GM23248 (cell line): ENCODE results near the gene FOXE1. TPM values are rescaled to one million over a fixed set of nuclear protein-coding genes. Genes with fewer than 3 reads are reported as not detected.
A peak's percentile ranks its signal among the peaks of the same experiment; 100 is the strongest.

ENCODE experiments used
- DNase-seq: peaks from one replicate; pipeline ENCODE4 v3.0.0-alpha.2; 2015
- H2AFZ ChIP-seq: fragments of 200-600 bp; sonication (generic); 2 replicates; pipeline ENCODE4 v1.6.1; 2016; ENCODE audit warnings: antibody characterized with exemption
- H3F3A ChIP-seq: fragments of 200-600 bp; sonication (generic); 2 replicates; pipeline ENCODE4 v1.6.1; 2016; ENCODE audit warnings: mild to moderate bottlenecking, antibody characterized with exemption, mixed run types; ENCODE audit not compliant: insufficient read depth
- H3K27ac ChIP-seq: fragments of 200-600 bp; sonication (generic); 2 replicates; pipeline ENCODE4 v1.5.1; 2016; ENCODE audit warnings: mild to moderate bottlenecking
- H3K27me3 ChIP-seq: fragments of 200-600 bp; sonication (generic); replicated peaks from 2 replicates; pipeline ENCODE4 v1.6.1; 2016; ENCODE audit warnings: mild to moderate bottlenecking; ENCODE audit not compliant: insufficient read depth
- H3K36me3 ChIP-seq: fragments of 200-600 bp; sonication (generic); 2 replicates; pipeline ENCODE4 v1.6.1; 2016; ENCODE audit warnings: low read depth, mild to moderate bottlenecking
- H3K4me1 ChIP-seq: fragments of 200-600 bp; sonication (generic); 2 replicates; pipeline ENCODE4 v1.6.1; 2016; ENCODE audit warnings: mild to moderate bottlenecking; ENCODE audit not compliant: insufficient read depth
- H3K4me2 ChIP-seq: fragments of 200-600 bp; sonication (generic); one replicate; pipeline ENCODE4 v1.6.1; 2016; ENCODE audit warnings: mild to moderate bottlenecking; ENCODE audit not compliant: unreplicated experiment
- H3K4me3 ChIP-seq: fragments of 200-600 bp; sonication (generic); 2 replicates; pipeline ENCODE4 v1.5.1; 2016; ENCODE audit warnings: mild to moderate bottlenecking
- H3K79me2 ChIP-seq: fragments of 200-600 bp; sonication (generic); 2 replicates; pipeline ENCODE4 v1.6.1; 2016; ENCODE audit warnings: mild to moderate bottlenecking; ENCODE audit not compliant: insufficient read depth
- H3K9ac ChIP-seq: fragments of 200-600 bp; sonication (generic); 2 replicates; pipeline ENCODE4 v1.6.1; 2016; ENCODE audit warnings: mild to moderate bottlenecking
- H3K9me2 ChIP-seq: fragments of 200-600 bp; sonication (generic); 2 replicates; pipeline ENCODE4 v1.6.1; 2016; ENCODE audit warnings: mixed run types, mild to moderate bottlenecking, moderate library complexity; ENCODE audit not compliant: insufficient read depth
- H3K9me3 ChIP-seq: fragments of 200-600 bp; sonication (generic); one replicate; pipeline ENCODE4 v1.6.1; 2017; ENCODE audit warnings: low read depth
- H4K20me1 ChIP-seq: fragments of 200-600 bp; sonication (generic); 2 replicates; pipeline ENCODE4 v1.6.0; 2016; ENCODE audit not compliant: insufficient read depth
- EZH2 ChIP-seq: fragments of 200-600 bp; sonication (generic); IDR thresholded peaks from 2 replicates; pipeline ENCODE4 v1.6.1; 2018; ENCODE audit warnings: antibody characterized with exemption, mild to moderate bottlenecking; ENCODE audit not compliant: insufficient read depth, poor library complexity, severe bottlenecking
- EZH2phosphoT487 ChIP-seq: fragments of 200-600 bp; sonication (generic); IDR thresholded peaks from 2 replicates; pipeline ENCODE4 v1.6.1; 2018; ENCODE audit warnings: antibody characterized with exemption, moderate library complexity, mild to moderate bottlenecking, low read depth; ENCODE audit not compliant: insufficient read depth
- WGBS, 2 experiments: methylation state at CpG; one replicate each; pipeline ENCODE4 v1.1.6; 2015 to 2017; ENCODE audit warnings: low lambda C conversion rate in 2 of 2, low coverage in 1 of 2; ENCODE audit errors: missing lambda C conversion rate in 2 of 2; 5-methylcytosine and 5-hydroxymethylcytosine counted together
- in situ Hi-C: fragments of 300-500 bp; cut with MboI; formaldehyde crosslinking; loops from 2 replicates; pipeline ENCODE4 v1.15.0; 2020
- polyA plus RNA-seq: library from polyadenylated mRNA; unstranded; fragments of >200 nt; fragmentation: Nextera tagmentation; extraction: Ambion mirVana; gene quantifications from 2 replicates; pipeline ENCODE4 v1.2.1, GENCODE V29; 2016
- total RNA-seq: library from RNA; depleted of rRNA; stranded (reverse); fragments of >200 nt; shearing (Covaris generic); gene quantifications from 2 replicates; pipeline ENCODE4 v1.2.3, GENCODE V29; 2014

The FOXE1 gene
- total and polyA plus RNA-seq, 2 experiments from 2014 or later = not detected

- Histone ChIP-seq H3K79me2 (no peaks in the 10 kb centered on the region), H3K9ac (no peak overlapping the region), H3F3A (peaks cover 9% of the 10 kb centered on the region), H3K27me3 (peaks cover 70% of the 10 kb centered on the region), H3K9me3 (no peaks in the 10 kb centered on the region), H3K36me3 (no peaks in the 10 kb centered on the region), H3K9me2 (no peaks in the 10 kb centered on the region), H3K4me2 (no peak overlapping the region), H4K20me1 (no peaks in the 10 kb centered on the region), H3K4me1 (no peaks in the 10 kb centered on the region), H3K27ac (no peak overlapping the region), H2AFZ (no peak overlapping the region), H3K4me3 (no peak overlapping the region)
- in situ Hi-C loops = no loop called here
- WGBS, 2 experiments = 34 to 36% methylated on average over 2 of the region's 2 CpGs
- TF ChIP-seq EZH2phosphoT487 = 0 out of 2 replicates have a peak, but pooled peaks have one; percentile 77
- no peak for TF ChIP-seq EZH2
- DNase-seq = peak; percentile 45
Measured at GRCh38 chr9:97845130-97845529, 7.9 kb upstream of the FOXE1 start.

GRCh38 chr9:97845763-97846162 lies 7.3 kb upstream of the FOXE1 start:
- Histone ChIP-seq H4K20me1 (no peaks in the 10 kb centered on the region), H3K27ac (no peak overlapping the region), H3K36me3 (no peaks in the 10 kb centered on the region), H3K9me3 (no peaks in the 10 kb centered on the region), H3K79me2 (no peaks in the 10 kb centered on the region), H3K9ac (no peak overlapping the region), H2AFZ (no peak overlapping the region), H3K4me3 (no peak overlapping the region), H3K4me2 (no peak overlapping the region), H3K4me1 (no peaks in the 10 kb centered on the region), H3F3A (peaks cover 6% of the 10 kb centered on the region), H3K27me3 (peaks cover 77% of the 10 kb centered on the region), H3K9me2 (no peaks in the 10 kb centered on the region)
- no peak for DNase-seq
- in situ Hi-C loops = no loop called here
- TF ChIP-seq EZH2 (no peak), EZH2phosphoT487 (no peak)
- 38 to 43% methylated on average over 2 of the region's 2 CpGs for whole genome bisulfite sequencing, 2 experiments

DNA sequence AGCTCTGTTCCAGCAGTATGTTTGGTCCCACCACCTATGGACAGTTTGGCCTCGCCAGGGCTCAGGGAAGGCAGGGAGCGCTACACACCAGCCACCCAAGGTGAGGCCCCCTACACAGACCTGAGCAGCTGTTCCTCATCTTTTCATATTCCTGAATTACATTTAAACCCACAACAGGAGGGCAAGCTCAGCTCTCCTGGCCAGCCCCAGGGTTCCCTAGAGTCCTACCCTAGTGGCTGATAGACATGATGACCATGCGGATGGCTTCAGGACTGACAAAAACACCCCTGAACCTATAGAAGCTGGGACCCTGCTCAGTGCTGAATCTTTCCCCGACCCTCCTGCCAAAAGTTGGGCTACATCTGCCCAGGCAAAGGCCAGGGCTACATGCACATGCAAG lies 6.7 kb upstream of the FOXE1 start:
- peaks cover 83% of the 10 kb centered on the region for H3K27me3 ChIP-seq
- no peaks in the 10 kb centered on the region for H4K20me1 ChIP-seq
- H3K9me3 ChIP-seq = no peaks in the 10 kb centered on the region
- H3F3A ChIP-seq = peaks cover 4% of the 10 kb centered on the region; the same call in 1 of the 2 replicates
- no peak for DNase-seq
- no peak overlapping the region for H3K9ac ChIP-seq
- no peak for TF ChIP-seq EZH2
- WGBS, 2 experiments = 41 to 48% methylated on average over 4 of the region's 4 CpGs
- H3K4me1 ChIP-seq = no peaks in the 10 kb centered on the region
- no peaks in the 10 kb centered on the region for H3K79me2 ChIP-seq
- no peaks in the 10 kb centered on the region for H3K36me3 ChIP-seq
- no peak overlapping the region for H3K4me2 ChIP-seq
- H3K9me2 ChIP-seq = no peaks in the 10 kb centered on the region
- no peak overlapping the region for H2AFZ ChIP-seq
- in situ Hi-C loops = no loop called here
- H3K27ac ChIP-seq = no peak overlapping the region
- H3K4me3 ChIP-seq = no peak overlapping the region

GRCh38 chr9:97847474-97848214 lies 5.4 kb upstream of the FOXE1 start:
- DNase-seq = no peak

DNA sequence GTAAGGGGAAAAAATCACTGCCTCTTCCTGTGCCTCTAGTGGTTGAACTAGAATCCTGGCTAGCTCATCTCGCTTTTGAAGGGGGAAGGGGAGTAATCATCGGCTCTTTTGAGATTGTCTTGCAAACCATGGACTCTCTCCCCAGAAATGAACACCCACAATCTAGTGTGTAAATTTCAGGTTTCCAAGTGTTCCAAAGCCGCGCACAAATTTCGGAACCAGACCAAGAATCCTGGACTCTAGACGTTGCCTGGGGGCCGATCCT lies 4.9 kb upstream of the FOXE1 start:
- Histone ChIP-seq H4K20me1 (no peaks in the 10 kb centered on the region), H3K4me3 (no peak overlapping the region), H2AFZ (no peak overlapping the region), H3K36me3 (no peaks in the 10 kb centered on the region), H3K27ac (no peak overlapping the region), H3K4me2 (no peak overlapping the region), H3K9ac (no peak overlapping the region), H3F3A (peaks cover 4% of the 10 kb centered on the region; the same call in 1 of the 2 replicates), H3K9me2 (no peaks in the 10 kb centered on the region), H3K4me1 (no peaks in the 10 kb centered on the region), H3K79me2 (no peaks in the 10 kb centered on the region), H3K9me3 (no peaks in the 10 kb centered on the region), H3K27me3 (peaks cover 85% of the 10 kb centered on the region)
- DNase-seq = no peak
- WGBS, 2 experiments = 9 to 11% methylated on average over 7 of the region's 7 CpGs
- TF ChIP-seq EZH2phosphoT487 (peak; percentile 90), EZH2 (peak; percentile 88)
- in situ Hi-C loops = no loop called here

More at GRCh38 chr9:97847474-97848214, 5.4 kb upstream of the FOXE1 start:
- H3K4me1 ChIP-seq = no peaks in the 10 kb centered on the region
- H3K9ac ChIP-seq = no peak overlapping the region
- WGBS, 2 experiments = 9 to 10% methylated on average over 23 to 30 of the region's 31 CpGs
- H2AFZ ChIP-seq = no peak overlapping the region
- in situ Hi-C loops = no loop called here
- no peaks in the 10 kb centered on the region for H3K9me3 ChIP-seq
- no peaks in the 10 kb centered on the region for H3K36me3 ChIP-seq
- H3F3A ChIP-seq = peaks cover 4% of the 10 kb centered on the region; the same call in 1 of the 2 replicates
- H3K79me2 ChIP-seq = no peaks in the 10 kb centered on the region
- no peak for TF ChIP-seq EZH2
- TF ChIP-seq EZH2phosphoT487 = no peak
- peaks cover 85% of the 10 kb centered on the region for H3K27me3 ChIP-seq
- H4K20me1 ChIP-seq = no peaks in the 10 kb centered on the region
- H3K4me3 ChIP-seq = no peak overlapping the region
- H3K27ac ChIP-seq = no peak overlapping the region
- H3K4me2 ChIP-seq = no peak overlapping the region
- H3K9me2 ChIP-seq = no peaks in the 10 kb centered on the region
